GM19372 (cell line): ENCODE results near the gene RSAD1.

Experiments
- ATAC-seq: cut with Tn5 transposase; IDR thresholded peaks from one replicate; pipeline ENCODE4 v1.9.1; 2021; ENCODE audit warnings: mild to moderate bottlenecking, low read depth, moderate library complexity; ENCODE audit not compliant: unreplicated experiment

Gene RSAD1

DNA sequence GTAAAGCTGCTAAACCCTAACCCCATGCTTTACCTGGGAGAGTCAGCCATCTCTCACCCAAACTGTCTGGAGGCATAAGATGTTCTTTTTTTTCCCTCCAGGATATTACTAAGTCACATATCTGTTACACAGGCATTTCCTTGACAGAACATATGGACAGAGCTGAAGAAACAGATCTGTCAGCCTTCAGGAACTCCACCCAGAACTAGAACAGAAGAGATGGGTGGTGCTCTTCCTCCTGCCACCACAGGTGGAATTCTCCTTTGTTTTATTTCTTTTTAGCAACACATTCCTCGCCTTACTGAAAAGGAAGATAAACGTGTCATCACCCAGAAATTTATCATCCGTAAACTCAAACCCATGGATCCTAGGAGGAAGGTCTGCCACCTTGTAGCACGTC, 38.4 kb downstream of the RSAD1 start:
- no peak for ATAC-seq

DNA sequence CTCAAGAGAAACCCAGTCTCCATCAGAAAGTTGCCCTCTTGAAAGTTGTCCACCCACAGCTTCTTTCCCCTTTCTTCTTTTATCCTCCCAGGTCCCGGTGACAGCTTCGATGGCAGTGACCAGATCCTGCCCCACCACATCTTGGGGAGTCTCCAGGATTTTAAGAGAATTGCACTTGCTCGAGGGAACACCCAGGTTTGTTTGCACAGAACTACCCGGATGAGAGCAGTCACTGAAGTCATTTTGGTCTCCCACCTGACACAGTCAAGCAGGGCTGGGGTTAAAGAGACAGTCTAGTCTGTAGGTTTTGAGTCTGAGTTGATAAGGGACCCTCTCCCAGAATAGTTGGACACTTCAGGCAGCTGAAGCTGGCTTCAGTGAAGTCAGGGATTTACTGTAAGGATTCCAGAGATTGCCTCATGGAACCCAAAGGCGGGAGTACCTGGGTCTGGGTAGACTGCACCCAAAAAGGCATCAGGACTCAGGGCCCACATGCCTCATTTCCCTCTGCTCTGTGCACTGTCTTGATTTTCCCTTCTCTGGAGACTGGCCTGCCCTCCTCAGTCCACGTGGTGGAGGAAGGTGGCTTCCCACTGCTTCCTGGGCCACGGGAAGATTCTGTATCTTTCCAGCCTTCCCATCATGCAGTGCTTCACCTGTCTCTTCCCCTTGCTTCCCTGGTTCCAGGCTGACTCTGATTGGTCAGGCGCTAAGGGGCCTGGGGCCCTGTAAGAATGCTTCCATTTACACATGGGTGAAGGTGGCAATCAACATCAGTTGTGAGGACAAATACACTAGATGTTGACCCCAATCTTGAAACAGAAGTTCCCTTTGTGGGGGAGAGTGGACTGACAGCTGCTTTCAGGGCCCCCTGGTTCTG, 39.1 kb downstream of the RSAD1 start:
- ATAC-seq = no peak

DNA sequence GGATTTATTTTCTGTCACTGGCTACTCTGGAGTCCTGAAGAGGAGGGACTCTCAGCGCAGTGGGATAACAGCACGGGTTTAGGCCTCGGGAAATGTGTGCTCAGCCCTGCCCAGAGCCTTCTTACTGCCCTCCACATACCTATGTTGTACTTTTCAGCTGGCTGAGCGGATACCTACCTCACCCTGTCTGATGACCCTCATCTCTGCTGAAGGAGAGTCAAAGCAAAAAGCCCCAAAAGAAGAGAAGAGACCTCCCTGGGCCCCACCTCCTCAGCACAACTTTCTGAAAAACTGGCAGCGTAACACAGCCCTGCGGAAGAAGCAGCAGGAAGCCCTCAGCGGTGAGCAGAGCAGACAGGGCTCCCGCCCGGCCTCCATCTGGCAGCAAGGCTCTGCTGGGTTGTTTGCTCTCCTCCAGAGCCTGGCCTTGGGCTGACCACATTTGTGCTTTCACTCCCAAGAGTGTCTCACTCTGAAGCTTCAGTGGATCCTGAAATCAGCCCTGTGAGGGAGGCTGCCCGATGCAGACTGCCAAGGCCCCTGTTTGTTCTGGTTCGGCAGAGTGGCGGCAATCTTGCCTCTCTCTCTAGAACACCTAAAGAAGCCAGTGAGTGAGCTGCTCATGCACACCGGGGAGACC, 39.8 kb downstream of the RSAD1 start:
- no peak for ATAC-seq

DNA sequence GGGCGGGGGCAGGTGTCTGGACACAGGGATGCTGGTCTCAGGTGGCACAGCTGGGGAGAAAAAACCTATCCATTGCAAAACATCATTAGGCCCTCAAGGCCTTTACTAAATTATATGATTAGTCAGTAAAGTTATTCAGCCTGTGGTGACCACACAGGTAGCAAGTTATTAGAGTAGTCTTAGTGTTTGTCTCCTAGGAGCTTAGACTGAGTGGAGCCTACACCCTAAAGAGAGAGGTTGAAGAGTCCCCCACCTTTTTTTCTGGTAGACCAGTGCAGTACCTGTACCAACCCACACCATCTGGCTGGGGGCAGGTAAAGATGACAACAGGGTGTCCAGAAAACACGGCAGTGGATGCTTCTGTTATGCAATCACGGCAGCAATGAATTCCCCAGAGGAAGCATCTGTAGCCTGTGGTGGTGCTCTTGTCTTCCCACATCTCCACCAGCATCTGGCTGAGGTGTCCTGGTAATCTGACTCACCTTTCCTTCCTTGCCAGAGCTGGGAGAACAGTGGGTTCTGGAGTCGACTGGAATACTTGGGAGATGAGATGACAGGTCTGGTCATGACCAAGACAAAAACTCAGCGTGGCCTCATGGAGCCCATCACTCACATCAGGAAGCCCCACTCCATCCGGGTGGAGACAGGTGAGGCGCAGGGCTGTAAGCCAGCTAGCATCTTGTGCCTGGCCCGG, 40.6 kb downstream of the RSAD1 start:
- ATAC-seq = no peak

DNA sequence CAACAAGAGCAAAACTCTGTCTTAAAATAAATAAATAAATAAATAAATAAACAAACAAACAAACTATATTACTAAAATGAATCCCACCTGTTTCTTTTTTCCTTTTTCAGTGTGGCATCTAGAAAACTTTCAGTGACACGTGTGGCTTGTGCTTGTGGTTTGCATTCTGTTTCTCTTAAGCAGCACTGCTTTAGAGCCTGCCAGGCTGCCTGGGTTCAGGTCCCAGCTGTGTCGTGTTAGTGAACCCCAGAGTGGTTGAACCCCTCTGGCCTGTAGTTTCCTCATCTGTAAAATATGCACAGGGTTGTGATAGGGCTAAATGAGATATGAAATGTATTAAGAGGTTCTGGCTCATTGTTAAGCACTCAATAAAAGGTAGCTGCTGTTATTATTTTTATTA, 41.8 kb downstream of the RSAD1 start:
- no peak for ATAC-seq

DNA sequence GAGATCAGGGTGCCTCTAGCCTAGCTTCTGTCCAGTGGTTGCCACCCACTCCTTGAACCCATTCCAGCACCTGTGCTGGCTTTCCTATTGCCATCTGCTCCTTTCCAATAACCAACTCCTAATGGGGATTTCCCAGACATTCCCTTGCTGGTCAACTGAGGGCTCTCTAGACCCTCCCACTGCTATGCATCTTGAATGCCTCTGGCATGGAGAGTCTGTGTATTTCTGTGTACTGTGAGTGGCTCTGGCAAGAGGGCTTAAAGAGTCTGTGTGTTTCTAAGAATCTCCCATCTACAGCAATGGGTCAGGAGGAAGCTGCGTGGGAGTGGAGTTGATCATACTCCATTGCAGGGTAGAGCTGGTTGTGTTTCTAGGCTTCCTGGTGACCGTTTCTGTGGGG, 42.9 kb downstream of the RSAD1 start:
- ATAC-seq = no peak

DNA sequence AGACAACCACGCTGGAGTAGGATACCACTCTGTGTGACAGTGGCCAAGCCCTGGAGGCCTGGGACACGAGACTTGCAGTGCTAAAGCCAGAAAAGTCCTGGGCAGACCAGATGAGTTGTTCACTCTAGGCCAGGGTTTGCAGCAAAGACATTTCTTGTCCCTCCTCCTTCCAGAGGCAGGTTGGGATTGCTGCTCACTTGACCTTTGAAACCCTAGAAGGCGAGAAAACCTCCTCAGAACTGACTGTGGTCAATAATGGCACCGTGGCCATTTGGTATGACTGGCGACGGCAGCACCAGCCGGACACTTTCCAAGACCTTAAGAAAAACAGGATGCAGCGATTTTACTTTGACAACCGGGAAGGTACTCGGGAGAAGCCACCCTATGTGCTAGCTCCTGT, 44.1 kb downstream of the RSAD1 start:
- no peak for ATAC-seq

DNA sequence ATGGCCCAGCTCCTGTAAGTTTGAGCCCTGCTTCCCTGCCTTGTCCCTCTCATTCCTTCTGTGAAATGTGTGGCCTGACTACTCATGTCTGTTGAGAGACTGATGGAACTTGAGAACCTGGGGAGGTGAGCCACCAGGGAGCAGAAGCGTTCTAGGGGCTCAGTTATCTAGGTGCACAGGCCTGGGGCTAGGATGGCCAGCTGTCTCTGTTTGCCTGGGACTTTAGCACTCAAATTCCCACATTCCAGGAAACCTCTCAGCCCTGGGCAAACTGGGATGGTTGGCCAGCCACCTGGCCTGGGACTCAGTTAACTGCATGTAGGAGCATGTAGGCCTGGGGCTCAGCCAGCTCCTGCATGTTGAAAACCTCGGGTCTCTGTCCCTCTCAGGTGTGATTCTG, 44.5 kb downstream of the RSAD1 start:
- ATAC-seq = no peak

DNA sequence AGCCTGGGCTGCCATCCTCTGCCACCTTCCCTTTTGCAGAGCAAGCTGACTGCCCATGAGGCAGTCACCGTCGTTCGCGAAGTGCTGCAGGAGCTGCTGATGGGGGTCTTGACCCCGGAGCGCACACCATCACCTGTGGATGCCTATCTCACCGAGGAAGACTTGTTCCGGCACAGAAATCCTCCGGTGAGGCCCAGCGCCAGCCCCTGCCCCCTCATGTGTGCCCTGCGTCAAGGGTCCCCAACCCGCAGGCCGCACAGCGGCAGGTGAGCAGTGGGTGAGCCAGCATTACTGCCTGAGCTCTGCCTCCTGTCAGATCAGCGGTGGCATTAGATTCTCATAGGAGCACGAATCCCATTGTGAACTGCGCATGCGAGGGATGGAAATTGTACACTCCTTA, 46.2 kb downstream of the RSAD1 start:
- no peak for ATAC-seq

DNA sequence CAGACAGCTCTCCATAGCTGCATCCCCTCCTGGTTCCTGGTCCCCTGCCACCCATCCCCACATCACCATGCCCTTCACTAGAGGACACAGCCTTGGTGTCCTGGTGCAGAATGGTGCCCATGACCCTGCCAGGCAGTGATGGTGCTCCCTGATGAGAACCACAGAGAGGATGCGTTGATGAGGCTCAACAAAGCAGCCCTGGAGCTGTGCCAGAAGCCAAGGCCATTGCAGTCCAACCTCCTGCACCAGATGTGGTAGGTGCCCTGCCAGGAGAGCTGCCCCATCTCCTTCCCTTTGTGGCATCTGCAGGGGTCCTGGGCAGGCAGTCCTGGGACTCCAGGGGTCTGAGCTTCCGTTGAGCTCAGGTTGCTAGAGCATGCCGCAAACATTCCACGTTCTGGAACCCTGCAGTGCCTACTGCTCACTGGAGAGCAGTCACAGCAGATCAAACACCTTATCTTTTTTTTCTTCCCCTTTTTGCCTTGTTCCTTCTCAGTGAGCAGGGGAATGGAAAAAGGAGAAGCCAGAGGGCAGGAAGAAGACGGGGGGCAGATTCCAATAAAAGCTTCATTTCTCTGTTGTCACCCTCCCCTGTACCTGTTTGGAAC, 48.6 kb downstream of the RSAD1 start:
- ATAC-seq = no peak

DNA sequence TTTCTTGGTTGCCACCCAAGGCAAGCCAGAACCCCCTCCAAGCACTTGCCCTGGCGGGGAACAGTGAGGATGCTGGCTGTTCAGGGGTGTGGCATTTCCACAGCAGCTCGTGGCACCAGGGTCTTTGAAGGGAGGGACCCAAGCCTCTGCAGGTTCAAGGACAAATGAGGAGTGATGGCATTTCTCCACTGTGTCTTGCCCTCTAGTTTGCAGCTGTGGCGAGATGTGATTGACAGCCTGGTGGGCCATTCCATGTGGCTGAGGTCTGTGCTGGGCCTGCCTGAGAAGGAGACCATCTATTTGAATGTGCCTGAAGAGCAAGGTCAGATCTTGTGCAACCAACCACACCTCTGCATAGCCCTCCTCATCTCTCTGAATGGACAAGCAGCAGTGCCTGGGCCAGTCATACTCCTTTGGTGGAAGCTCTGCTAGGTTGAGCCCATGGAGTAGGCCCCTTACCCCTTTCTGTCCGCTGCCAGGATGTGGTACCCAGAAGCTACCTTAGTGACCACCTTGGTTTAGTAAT, 49.4 kb downstream of the RSAD1 start:
- no peak for ATAC-seq

DNA sequence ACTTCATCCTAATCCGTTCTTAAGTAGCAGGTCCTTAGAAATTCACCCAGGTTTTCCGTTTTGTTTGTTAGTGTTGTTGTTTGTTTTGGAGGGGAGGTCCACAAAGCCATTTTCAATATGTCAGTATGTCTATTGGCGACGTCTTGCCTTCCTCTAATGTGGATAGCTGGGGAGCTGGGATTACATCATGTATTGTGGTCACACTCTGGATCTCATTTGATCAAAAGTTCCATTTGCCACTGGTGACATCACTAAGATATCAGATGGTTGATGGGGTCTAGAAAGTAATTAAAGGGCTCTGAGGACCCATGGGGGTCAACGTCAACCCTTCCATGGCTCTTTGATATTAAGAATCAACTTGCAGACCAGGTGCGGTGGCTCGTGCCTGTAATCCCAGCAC, 51.2 kb downstream of the RSAD1 start:
- ATAC-seq = no peak

DNA sequence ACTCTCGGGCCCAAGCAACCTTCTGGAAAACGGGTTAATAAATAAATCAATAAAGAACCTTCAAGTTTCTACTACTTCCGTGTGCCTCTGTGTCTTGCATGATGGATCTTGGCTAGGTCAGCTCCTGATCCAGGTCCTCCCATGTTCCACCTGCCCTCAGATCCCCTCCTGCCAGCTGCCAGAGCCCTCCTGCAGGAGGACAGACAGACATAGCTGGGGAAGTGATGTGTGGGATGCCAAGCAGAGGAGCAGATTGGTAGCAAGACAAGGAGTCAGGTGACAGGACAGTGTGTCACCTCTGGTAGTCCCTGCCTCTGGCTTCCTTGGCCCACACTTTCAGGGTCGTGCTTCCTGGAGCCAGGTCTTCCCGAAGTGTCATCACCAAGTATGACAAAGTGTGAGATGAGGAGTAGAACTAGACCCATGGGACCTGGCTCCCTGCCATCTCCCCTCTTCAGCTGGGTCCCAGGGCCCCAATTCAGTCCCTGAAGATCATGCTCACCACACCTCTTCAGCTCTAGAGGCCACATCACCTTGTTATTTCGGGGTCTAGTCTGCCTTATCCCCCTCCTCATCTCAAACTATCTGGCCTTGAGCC, 52.9 kb downstream of the RSAD1 start:
- no peak for ATAC-seq

DNA sequence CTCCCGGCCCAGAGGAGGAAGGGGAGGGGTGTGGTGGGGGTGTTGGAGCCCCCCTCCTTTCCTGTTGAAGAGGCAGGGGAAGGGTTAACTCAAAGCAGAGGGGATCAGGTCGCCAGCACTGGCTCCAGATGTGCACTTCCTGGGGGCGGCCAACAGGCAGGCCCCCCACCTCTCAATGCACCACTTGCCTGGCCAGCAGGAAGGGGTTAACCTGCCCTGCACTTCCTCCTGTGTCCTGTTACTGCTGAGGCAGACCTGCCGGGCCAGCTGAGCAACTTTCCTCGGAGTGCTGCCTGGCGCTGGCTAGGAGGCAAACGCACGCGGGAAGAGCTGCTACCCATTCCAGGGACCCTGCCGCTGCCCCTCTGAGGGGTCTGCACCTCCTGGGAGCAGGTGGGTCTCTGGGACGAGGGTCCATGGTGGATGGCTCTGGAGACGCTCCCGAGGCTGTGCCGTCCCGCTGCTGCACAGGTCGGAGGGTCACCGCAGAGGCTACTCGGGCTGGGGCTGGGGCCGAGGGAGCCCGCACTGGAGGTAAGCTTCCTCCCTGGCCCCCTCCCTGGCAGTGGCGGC, 53.9 kb downstream of the RSAD1 start, which contains the start of gene EPN3:
Gene EPN3, plus strand, starts transcription at position 284 of the 573 bp plus-strand sequence. CDS start 3,822 bp downstream, outside the sequence.
- ATAC-seq = no peak

DNA sequence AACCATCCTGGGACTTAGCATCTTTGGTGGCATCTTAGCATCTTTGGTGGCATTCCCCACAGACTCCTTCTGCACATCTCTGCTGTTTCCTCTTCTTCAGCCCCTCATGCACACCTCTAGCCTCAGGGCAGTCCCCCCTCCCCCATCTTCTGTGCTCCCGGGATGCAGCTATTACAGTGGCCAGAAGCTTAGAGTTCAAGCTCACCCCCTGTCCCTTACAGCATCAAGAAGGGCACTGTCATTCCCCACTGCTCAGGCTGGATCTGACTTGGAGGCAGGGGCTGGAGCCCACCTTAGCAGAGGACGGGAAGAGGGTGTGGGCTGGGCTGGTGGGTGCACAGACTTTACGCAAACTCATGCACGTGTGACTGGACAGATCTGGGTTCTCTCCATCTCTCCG, 54.5 kb downstream of the RSAD1 start:
- ATAC-seq = no peak

DNA sequence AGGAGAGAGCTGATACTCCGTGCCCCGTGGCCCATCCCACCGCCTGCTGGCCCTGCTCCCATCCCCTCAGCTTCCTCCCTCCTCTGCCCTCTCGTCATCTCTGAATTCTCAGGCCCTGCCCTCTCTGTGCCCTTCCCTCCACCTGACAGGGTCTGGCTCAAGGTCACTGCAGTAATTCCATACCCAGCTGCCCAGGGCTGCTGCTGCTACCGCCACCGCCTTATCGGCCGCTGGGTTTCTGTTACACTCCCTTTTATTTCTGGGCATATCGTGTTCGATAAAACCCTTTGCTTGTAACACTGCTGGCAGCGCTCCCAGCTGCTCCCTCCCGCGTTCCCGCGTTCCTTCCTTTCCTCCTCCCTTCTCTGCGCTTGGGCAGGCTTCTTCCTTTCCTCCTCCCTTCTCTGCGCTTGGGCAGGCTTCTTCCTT, 55.1 kb downstream of the RSAD1 start:
- ATAC-seq = no peak

DNA sequence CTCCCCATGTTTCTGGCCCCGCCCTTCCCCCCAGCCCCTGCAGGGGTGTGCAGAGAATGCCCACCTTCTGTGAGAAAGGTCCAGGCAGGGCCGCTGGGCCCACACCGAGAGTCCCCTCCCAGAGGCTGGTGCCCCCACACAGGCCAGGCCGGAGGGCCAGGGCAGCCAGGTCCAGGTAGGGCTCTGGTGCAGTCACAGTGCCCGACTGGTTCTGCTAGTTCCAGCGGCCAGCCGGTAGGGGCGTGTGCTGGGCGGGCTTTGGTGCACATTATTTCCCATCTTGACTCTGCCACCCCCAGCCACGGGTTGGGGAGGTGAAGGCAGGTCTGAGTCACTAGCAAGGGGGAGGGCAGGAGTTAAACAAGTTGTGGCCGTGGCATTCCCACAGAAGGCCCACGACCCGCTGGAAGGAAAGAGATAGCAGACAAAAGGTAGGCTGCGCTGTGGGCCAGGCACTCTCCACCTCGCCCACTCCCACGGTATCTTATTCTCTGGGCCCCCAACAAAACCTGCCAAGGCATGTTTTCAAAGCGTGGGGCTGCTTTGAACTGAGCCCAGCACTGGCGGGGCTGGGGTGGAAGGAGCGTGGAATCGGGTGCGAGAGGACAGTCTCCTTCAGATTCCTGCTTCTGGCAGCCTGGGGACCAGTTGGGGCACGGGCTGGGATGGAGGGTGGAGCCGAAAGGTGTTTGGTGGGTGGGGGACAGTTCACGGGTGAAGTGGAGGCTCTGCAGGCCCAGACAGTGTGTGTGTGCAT, 55.7 kb downstream of the RSAD1 start:
- no peak for ATAC-seq

DNA sequence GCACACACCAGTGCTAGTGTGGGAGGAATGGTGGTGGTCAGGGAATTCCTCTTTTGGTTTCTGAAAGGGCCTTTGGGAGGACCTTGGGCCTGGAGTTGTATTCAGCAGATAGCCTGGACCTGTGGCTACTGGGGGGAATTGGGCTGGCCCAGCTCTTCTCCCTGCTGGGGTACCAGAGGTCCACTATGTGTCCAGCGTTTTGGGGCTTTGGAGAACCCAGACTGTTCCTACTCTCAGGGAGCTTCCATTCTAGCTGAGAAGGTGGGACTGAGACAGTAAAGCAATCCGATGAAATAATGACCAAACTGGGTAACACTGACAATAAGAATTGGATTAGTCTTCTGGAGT, 56.3 kb downstream of the RSAD1 start:
- ATAC-seq = no peak

DNA sequence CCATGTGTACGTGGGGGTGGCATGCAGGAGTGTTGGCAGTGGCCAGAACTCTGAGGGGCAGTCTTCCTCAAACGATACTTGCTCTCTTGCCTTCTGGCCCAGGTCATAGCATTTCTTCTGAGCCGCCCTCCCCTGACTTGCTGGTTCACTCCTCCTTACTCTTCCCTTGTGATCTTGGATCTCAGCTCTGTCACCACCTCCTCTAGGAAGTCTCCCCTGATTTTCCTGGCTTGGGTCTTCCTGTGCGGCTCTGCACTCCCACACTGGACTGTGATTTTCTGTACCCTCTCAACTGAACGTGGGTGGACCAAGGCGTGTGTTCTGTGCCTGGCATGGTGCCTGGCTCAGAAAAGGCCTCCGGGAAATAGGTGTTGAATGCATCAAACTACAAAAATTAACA, 56.7 kb downstream of the RSAD1 start:
- no peak for ATAC-seq
